ENCODE results near the gene E2F2. TPM values are rescaled to one million over a fixed set of nuclear protein-coding genes. Genes with fewer than 3 reads are reported as not detected.

Gene E2F2
- total RNA-seq, 2 experiments from 2014 or later, result 24.4 to 26.0 TPM

GRCh38 chr1:23531562-23532094 lies 595 bp upstream of the E2F2 start:
- ChIA-PET POLR2A (interaction anchor here (0.7 to 1.1 kb wide), 3 partner anchors 35 to 187 kb away, joined by 3 to 6 read pairs (median 3); partner anchors contain the start of gene HNRNPR), CTCF (interaction anchor here (0.9 to 8.0 kb wide), 8 partner anchors 9 to 106 kb away, joined by 3 to 79 read pairs (median 6); no protein-coding TSS in a partner anchor)

- ChIA-PET POLR2A (interaction anchor here (1.1 kb wide), 1 partner anchor 33 kb away, joined by 3 read pairs; no protein-coding TSS in a partner anchor), CTCF (interaction anchor here (1.1 to 8.0 kb wide), 5 partner anchors 10 to 164 kb away, joined by 3 to 79 read pairs (median 6); no protein-coding TSS in a partner anchor)
These were observed 816 bp downstream of the E2F2 start for GRCh38 chr1:23530087-23530746.

GRCh38 chr1:23529146-23530086 lies 1.6 kb downstream of the E2F2 start:
- POLR2A ChIA-PET, result interaction anchor here (0.9 to 2.2 kb wide), 2 partner anchors 9 to 32 kb away, joined by 3 to 5 read pairs; no protein-coding TSS in a partner anchor
- CTCF ChIA-PET, result interaction anchor here (0.9 to 8.0 kb wide), 8 partner anchors 9 to 165 kb away, joined by 3 to 79 read pairs (median 4); partner anchors contain the start of gene RPL11

GRCh38 chr1:23528250-23528978 lies 2.6 kb downstream of the E2F2 start:
- POLR2A ChIA-PET, result interaction anchor here (0.8 to 2.2 kb wide), 4 partner anchors 8 to 183 kb away, joined by 3 to 5 read pairs (median 3); no protein-coding TSS in a partner anchor

GRCh38 chr1:23527900-23528249 lies 3.2 kb downstream of the E2F2 start:
- CTCF ChIA-PET, result interaction anchor here (1.1 to 8.0 kb wide), 9 partner anchors 10 to 164 kb away, joined by 3 to 79 read pairs (median 4); partner anchors contain the start of gene RPL11
- POLR2A ChIA-PET, result interaction anchor here (0.9 to 2.2 kb wide), 2 partner anchors 31 to 183 kb away, joined by 3 to 5 read pairs; no protein-coding TSS in a partner anchor

More at GRCh38 chr1:23528250-23528978, 2.6 kb downstream of the E2F2 start:
- CTCF ChIA-PET, result interaction anchor here (0.6 to 8.0 kb wide), 11 partner anchors 10 to 164 kb away, joined by 3 to 79 read pairs (median 4); partner anchors contain the start of gene RPL11

GRCh38 chr1:23527366-23527765 lies 3.7 kb downstream of the E2F2 start:
- CTCF ChIA-PET, result interaction anchor here (0.6 to 8.0 kb wide), 8 partner anchors 9 to 110 kb away, joined by 3 to 79 read pairs (median 4); partner anchors contain the start of gene ASAP3
- POLR2A ChIA-PET, result interaction anchor here (2.2 kb wide), 1 partner anchor 30 kb away, joined by 5 read pairs; no protein-coding TSS in a partner anchor

- CTCF ChIA-PET, result interaction anchor here (0.6 to 8.0 kb wide), 9 partner anchors 8 to 128 kb away, joined by 3 to 79 read pairs (median 5); partner anchors contain the start of gene ASAP3
- POLR2A ChIA-PET, result no interaction called here
These were observed 4.5 kb downstream of the E2F2 start for GRCh38 chr1:23526329-23527041.

- CTCF ChIA-PET, result interaction anchor here (0.9 to 8.0 kb wide), 5 partner anchors 11 to 129 kb away, joined by 3 to 79 read pairs (median 7); no protein-coding TSS in a partner anchor
- POLR2A ChIA-PET, result interaction anchor here (0.5 to 1.3 kb wide), 2 partner anchors 34 to 185 kb away, joined by 3 read pairs; partner anchors contain the start of gene ID3
These were observed 5.3 kb downstream of the E2F2 start for GRCh38 chr1:23525558-23526250.

GRCh38 chr1:23524716-23525401 lies 6.2 kb downstream of the E2F2 start:
- CTCF ChIA-PET, result interaction anchor here (0.6 to 8.0 kb wide), 6 partner anchors 10 to 181 kb away, joined by 3 to 79 read pairs (median 7); partner anchors contain the start of gene HNRNPR
- POLR2A ChIA-PET, result interaction anchor here (0.5 to 1.3 kb wide), 2 partner anchors 35 to 184 kb away, joined by 3 read pairs; partner anchors contain the start of gene ID3

- CTCF ChIA-PET, result interaction anchor here (1.0 to 2.7 kb wide), 4 partner anchors 9 to 113 kb away, joined by 3 to 11 read pairs (median 7); no protein-coding TSS in a partner anchor
- POLR2A ChIA-PET, result interaction anchor here (0.7 to 0.9 kb wide), 2 partner anchors 15 to 24 kb away, joined by 3 read pairs; no protein-coding TSS in a partner anchor
These were observed 6.9 kb downstream of the E2F2 start for GRCh38 chr1:23524163-23524562.

- ChIA-PET POLR2A (no interaction called here), CTCF (interaction anchor here (0.6 to 1.2 kb wide), 5 partner anchors 17 to 139 kb away, joined by 3 read pairs; no protein-coding TSS in a partner anchor)
These were observed 8.6 kb downstream of the E2F2 start for GRCh38 chr1:23522244-23522982.

GRCh38 chr1:23521588-23521987 lies 9.4 kb downstream of the E2F2 start:
- ChIA-PET POLR2A (interaction anchor here (1.4 kb wide), 1 partner anchor 7 kb away, joined by 3 read pairs; no protein-coding TSS in a partner anchor), CTCF (interaction anchor here (0.6 to 1.2 kb wide), 2 partner anchors 19 to 25 kb away, joined by 3 read pairs; no protein-coding TSS in a partner anchor)

- POLR2A ChIA-PET, result no interaction called here
These were observed 13.5 kb downstream of the E2F2 start for GRCh38 chr1:23517581-23517980.

GRCh38 chr1:23515905-23516304 lies 15.1 kb downstream of the E2F2 start:
- ChIA-PET POLR2A (no interaction called here), CTCF (interaction anchor here (1.0 to 3.3 kb wide), 4 partner anchors 19 to 183 kb away, joined by 3 to 15 read pairs (median 6); no protein-coding TSS in a partner anchor)

More at GRCh38 chr1:23517581-23517980, 13.5 kb downstream of the E2F2 start:
- CTCF ChIA-PET, result interaction anchor here (1.5 kb wide), 1 partner anchor 21 kb away, joined by 6 read pairs; no protein-coding TSS in a partner anchor

Data from activated CD8-positive, alpha-beta memory T cell treated with anti-CD3 and anti-CD28 coated beads for 36 hours (primary cell).